Thyroid gland (tissue), 4 donors: ENCODE measurements around the gene PAAF1.

Source experiments
- POLR2A ChIP-seq, 2 donors: fragments of 450-650 bp; IDR thresholded peaks; one replicate each; pipeline ENCODE4 v1.6.1; 2017; ENCODE audit warnings: antibody characterized with exemption in 2 of 2, mild to moderate bottlenecking in 2 of 2, moderate library complexity in 1 of 2
- TF ChIP-seq, protein P1 (sequence below), 6 experiments: fragments of 200-600 bp in 3 of 6; fragments of 450-650 bp in 3 of 6; sonication (generic) in 3 of 6; IDR thresholded peaks; one replicate each; pipeline ENCODE4 v1.5.1; 2016 to 2019; ENCODE audit warnings: antibody characterized with exemption in 6 of 6, mild to moderate bottlenecking in 2 of 6, inconsistent platforms in 1 of 6, moderate library complexity in 1 of 6

DNA sequence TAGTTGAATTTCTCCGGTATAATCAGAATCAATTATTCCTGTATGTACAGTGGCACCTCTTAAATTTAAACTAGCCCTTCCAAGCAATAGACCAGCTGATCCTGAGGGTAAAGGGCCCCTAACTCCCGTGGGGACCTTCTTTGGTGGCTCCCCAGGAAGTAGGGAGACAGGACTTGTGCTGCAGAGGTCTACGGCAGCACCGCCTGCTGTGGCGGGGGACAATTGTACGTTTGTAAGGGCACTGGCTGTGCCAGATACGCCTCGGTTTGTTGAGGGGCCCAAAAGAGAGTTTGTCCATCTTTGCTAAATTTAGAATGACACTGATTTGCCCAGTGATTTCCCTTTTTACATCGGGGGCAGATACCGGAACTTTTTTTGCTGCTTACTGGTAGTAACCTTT, 68.1 kb downstream of the PAAF1 start:
- TF ChIP-seq POLR2A (IDR thresholded peaks at IDR 0.05), result no peak
- TF ChIP-seq, protein P1, sequence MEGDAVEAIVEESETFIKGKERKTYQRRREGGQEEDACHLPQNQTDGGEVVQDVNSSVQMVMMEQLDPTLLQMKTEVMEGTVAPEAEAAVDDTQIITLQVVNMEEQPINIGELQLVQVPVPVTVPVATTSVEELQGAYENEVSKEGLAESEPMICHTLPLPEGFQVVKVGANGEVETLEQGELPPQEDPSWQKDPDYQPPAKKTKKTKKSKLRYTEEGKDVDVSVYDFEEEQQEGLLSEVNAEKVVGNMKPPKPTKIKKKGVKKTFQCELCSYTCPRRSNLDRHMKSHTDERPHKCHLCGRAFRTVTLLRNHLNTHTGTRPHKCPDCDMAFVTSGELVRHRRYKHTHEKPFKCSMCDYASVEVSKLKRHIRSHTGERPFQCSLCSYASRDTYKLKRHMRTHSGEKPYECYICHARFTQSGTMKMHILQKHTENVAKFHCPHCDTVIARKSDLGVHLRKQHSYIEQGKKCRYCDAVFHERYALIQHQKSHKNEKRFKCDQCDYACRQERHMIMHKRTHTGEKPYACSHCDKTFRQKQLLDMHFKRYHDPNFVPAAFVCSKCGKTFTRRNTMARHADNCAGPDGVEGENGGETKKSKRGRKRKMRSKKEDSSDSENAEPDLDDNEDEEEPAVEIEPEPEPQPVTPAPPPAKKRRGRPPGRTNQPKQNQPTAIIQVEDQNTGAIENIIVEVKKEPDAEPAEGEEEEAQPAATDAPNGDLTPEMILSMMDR (IDR thresholded peaks at IDR 0.05), result no peak
